ES-I3 (cell line): Measurements from ENCODE around the gene SRGAP1.
"Not testable (repeated sequence)": the region's sequence is repeated elsewhere in the genome, so short reads cannot be mapped to it uniquely, and the experiment has no call there.

Experiments
- H3K36me3 ChIP-seq: 2 replicates; pipeline ENCODE4 v1.6.1; 2013; ENCODE audit warnings: mild to moderate bottlenecking, low read length, control low read depth, moderate library complexity; ENCODE audit not compliant: insufficient read depth
- H3K4me1 ChIP-seq: 2 replicates; pipeline ENCODE4 v1.6.1; 2013; ENCODE audit warnings: mild to moderate bottlenecking, control low read depth, low read length; ENCODE audit not compliant: insufficient read depth
- H3K9ac ChIP-seq: 2 replicates; pipeline ENCODE4 v1.6.1; 2013; ENCODE audit warnings: low read depth, mild to moderate bottlenecking, low read length, moderate library complexity
- H3K9me3 ChIP-seq: 2 replicates; pipeline ENCODE4 v1.6.1; 2013; ENCODE audit warnings: mild to moderate bottlenecking, low read length, moderate library complexity; ENCODE audit not compliant: control insufficient read depth, insufficient read depth

Gene SRGAP1

GRCh38 chr12:64127811-64128210, 283.3 kb downstream of the SRGAP1 start:
- H3K36me3 ChIP-seq, result no peaks in the 10 kb centered on the region
- no peaks in the 10 kb centered on the region for H3K9me3 ChIP-seq
- no peak overlapping the region for H3K9ac ChIP-seq
- H3K4me1 ChIP-seq, result no peaks in the 10 kb centered on the region

DNA sequence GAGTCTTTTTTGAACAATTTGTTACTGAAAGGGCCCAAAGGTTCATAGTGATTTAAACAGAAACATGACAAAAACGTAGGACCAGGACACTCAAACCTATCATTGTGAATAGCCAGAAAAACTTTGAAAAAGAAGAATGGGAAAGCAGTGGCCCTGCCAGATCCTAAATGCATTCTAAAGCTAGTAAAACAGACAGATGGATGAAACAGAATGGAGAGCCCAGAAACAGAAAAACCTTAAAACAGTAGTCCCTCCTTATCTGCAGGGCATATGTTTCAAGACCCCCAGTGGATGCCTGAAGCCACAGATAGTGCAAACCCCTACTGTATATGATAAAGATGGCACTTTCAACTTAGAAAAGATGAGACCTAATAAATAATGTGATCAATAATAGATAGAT, 283.9 kb downstream of the SRGAP1 start:
- no peaks in the 10 kb centered on the region for H3K9me3 ChIP-seq
- no peaks in the 10 kb centered on the region for H3K4me1 ChIP-seq
- no peak overlapping the region for H3K9ac ChIP-seq
- no peaks in the 10 kb centered on the region for H3K36me3 ChIP-seq

DNA sequence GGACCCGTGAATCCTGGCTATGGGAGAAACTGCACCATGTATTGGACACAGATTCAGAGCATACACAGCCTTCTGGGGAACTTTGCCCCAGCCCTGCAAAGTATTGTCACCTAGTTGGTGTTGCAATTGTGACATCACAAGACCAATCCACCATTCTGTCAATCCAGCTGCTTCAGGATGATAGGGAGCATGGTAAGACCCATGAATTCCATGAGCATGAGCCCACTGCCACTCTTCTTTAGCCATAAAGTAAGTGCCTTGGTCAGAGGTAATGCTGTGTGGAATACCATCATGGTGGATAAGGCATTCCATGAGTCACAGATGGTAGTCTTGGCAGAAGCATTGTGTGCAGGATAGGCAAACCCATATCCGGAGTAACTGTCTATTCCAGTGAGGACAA, 286.0 kb downstream of the SRGAP1 start:
- H3K9me3 ChIP-seq, H3K36me3 ChIP-seq, H3K9ac ChIP-seq, H3K4me1 ChIP-seq: not testable (repeated sequence)

DNA sequence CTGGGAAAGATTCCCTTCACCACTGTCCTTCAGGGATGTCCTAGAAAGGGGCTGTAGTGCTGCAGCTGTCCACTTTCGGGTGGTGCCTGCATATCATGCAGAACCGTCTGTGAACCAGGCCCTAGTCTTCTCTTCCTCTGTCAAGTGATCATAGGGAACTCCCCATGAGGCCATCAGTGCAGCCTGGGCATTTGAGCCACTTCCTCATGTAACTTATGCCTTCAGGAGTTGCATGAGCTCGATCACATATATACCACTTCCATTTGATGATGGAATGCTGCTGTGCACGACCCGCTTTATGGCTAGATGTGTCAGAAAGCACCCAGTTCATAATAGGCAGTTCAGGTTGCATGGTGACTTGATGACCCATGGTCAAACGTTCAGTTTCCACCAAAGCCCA, 287.0 kb downstream of the SRGAP1 start:
- H3K4me1 ChIP-seq, H3K9me3 ChIP-seq, H3K9ac ChIP-seq, H3K36me3 ChIP-seq: not testable (repeated sequence)

- H3K9ac ChIP-seq, H3K36me3 ChIP-seq, H3K4me1 ChIP-seq, H3K9me3 ChIP-seq: not testable (repeated sequence)
Measured at GRCh38 chr12:64132672-64133071, 288.2 kb downstream of the SRGAP1 start.

- H3K9ac ChIP-seq, result no peak overlapping the region
- H3K9me3 ChIP-seq, result no peaks in the 10 kb centered on the region; the same call in 1 of the 2 replicates
- H3K36me3 ChIP-seq, result no peaks in the 10 kb centered on the region
- H3K4me1 ChIP-seq, result no peaks in the 10 kb centered on the region
Measured at GRCh38 chr12:64137117-64137516, 292.6 kb downstream of the SRGAP1 start.

GRCh38 chr12:64139021-64139420, 294.5 kb downstream of the SRGAP1 start:
- no peaks in the 10 kb centered on the region for H3K4me1 ChIP-seq
- no peaks in the 10 kb centered on the region for H3K36me3 ChIP-seq
- H3K9ac ChIP-seq, result no peak overlapping the region
- no peaks in the 10 kb centered on the region for H3K9me3 ChIP-seq

GRCh38 chr12:64142382-64142781, 297.9 kb downstream of the SRGAP1 start:
- Histone ChIP-seq H3K36me3 (no peaks in the 10 kb centered on the region), H3K9ac (no peak overlapping the region), H3K9me3 (no peaks in the 10 kb centered on the region), H3K4me1 (no peaks in the 10 kb centered on the region)

- Histone ChIP-seq H3K9ac (no peak overlapping the region), H3K9me3 (no peaks in the 10 kb centered on the region), H3K36me3 (no peaks in the 10 kb centered on the region), H3K4me1 (no peaks in the 10 kb centered on the region)
Measured at GRCh38 chr12:64142784-64143183, 298.3 kb downstream of the SRGAP1 start.

GRCh38 chr12:64145226-64145625, 300.7 kb downstream of the SRGAP1 start:
- Histone ChIP-seq H3K4me1 (no peaks in the 10 kb centered on the region), H3K36me3 (no peaks in the 10 kb centered on the region), H3K9me3 (no peaks in the 10 kb centered on the region), H3K9ac (no peak overlapping the region)

GRCh38 chr12:64147011-64147631, 302.6 kb downstream of the SRGAP1 start:
- Histone ChIP-seq H3K9ac (no peak overlapping the region), H3K4me1 (no peaks in the 10 kb centered on the region), H3K9me3 (no peaks in the 10 kb centered on the region), H3K36me3 (no peaks in the 10 kb centered on the region)

GRCh38 chr12:64147875-64148274, 303.4 kb downstream of the SRGAP1 start:
- H3K9me3 ChIP-seq, result no peaks in the 10 kb centered on the region
- H3K4me1 ChIP-seq, result no peaks in the 10 kb centered on the region
- H3K9ac ChIP-seq, result no peak overlapping the region
- H3K36me3 ChIP-seq, result no peaks in the 10 kb centered on the region

DNA sequence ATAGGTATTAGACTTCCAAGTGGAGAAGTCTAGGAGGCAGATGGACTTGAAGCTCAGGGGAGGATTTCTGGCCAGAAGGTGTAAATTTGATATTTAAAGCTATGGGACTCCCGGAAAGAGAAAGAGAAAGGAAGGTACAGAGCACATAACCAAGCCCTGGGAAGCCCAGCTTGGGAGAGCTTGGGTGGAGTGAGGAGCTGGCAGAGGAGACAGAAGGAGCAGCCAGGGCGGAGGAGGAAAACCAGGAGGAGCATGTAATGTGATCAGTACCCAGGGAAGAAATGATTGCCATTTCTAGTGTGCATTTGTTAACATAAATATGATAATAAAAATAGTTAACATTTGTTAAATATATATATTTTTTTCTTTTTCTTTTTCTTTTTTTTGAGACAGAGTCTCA, 310.2 kb downstream of the SRGAP1 start:
- no peaks in the 10 kb centered on the region for H3K36me3 ChIP-seq
- H3K4me1 ChIP-seq, result no peaks in the 10 kb centered on the region
- H3K9me3 ChIP-seq, result no peaks in the 10 kb centered on the region
- H3K9ac ChIP-seq, result no peak overlapping the region

DNA sequence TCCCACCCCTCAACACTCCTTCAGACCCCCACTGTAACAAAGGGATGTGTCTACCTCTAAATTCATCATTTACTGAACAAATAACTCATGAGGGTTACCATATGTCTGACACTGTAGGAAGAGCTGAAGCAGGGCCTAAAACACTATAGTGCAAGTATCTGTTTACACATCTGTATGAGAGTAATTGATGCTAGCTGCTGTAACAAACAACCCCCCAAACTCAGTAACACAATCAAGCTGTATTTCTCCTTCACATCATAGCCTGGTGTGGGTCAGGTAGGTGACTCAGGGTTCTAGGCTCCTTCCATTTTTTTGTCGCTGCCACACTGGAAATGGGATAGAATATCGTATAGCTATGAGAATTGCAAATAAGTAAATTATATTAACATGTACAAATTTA, 312.6 kb downstream of the SRGAP1 start:
- H3K9ac ChIP-seq, result no peak overlapping the region
- no peaks in the 10 kb centered on the region for H3K36me3 ChIP-seq
- no peaks in the 10 kb centered on the region for H3K4me1 ChIP-seq
- no peaks in the 10 kb centered on the region for H3K9me3 ChIP-seq

GRCh38 chr12:64160021-64160710, 315.7 kb downstream of the SRGAP1 start:
- Histone ChIP-seq H3K9me3 (no peaks in the 10 kb centered on the region), H3K9ac (no peak overlapping the region), H3K36me3 (no peaks in the 10 kb centered on the region), H3K4me1 (no peaks in the 10 kb centered on the region)
